Neural cell (in vitro differentiated cells): ENCODE measurements around the gene ABCA2. TPM values are rescaled to one million over a fixed set of nuclear protein-coding genes. Genes with fewer than 3 reads are reported as not detected.

Experiments used
- H2AFZ ChIP-seq: fragments of 200-600, 300-800 bp; sonication (generic), shearing (Covaris generic); 2 replicates; pipeline ENCODE4 v1.6.0; 2014; ENCODE audit warnings: low read depth, mild to moderate bottlenecking, antibody characterized with exemption, low read length, moderate library complexity
- H3F3A ChIP-seq: fragments of 200-600 bp; shearing (Covaris generic); 2 replicates; pipeline ENCODE4 v1.6.1; 2016; ENCODE audit warnings: mild to moderate bottlenecking, moderate library complexity, mixed read lengths, antibody characterized with exemption, low read length; ENCODE audit not compliant: insufficient read depth, poor library complexity, severe bottlenecking
- H3K27ac ChIP-seq: fragments of 200-600, 300-800 bp; sonication (generic), shearing (Covaris generic); 2 replicates; pipeline ENCODE4 v1.5.1; 2014; ENCODE audit warnings: mild to moderate bottlenecking, low read length, moderate library complexity
- H3K27me3 ChIP-seq: fragments of 300-800, 200-600 bp; sonication (generic), shearing (Covaris generic); 2 replicates; pipeline ENCODE4 v1.6.0; 2014; ENCODE audit warnings: mild to moderate bottlenecking, low read depth, low read length, moderate library complexity; ENCODE audit not compliant: insufficient read depth
- H3K36me3 ChIP-seq: fragments of 300-800, 200-600 bp; sonication (generic), shearing (Covaris generic); 2 replicates; pipeline ENCODE4 v1.5.1; 2014; ENCODE audit warnings: mild to moderate bottlenecking, antibody characterized with exemption, low read length, moderate library complexity; ENCODE audit not compliant: insufficient read depth
- H3K4me2 ChIP-seq: fragments of 300-800, 200-600 bp; sonication (generic), shearing (Covaris generic); 2 replicates; pipeline ENCODE4 v1.6.0; 2014; ENCODE audit warnings: mild to moderate bottlenecking, low read length
- H3K4me3 ChIP-seq: fragments of 300-800, 200-600 bp; sonication (generic), shearing (Covaris generic); 2 replicates; pipeline ENCODE4 v1.5.1; 2014; ENCODE audit warnings: mild to moderate bottlenecking, low read length, moderate library complexity
- H3K79me2 ChIP-seq: fragments of 200-600 bp; shearing (Covaris generic); replicated peaks from 2 replicates; pipeline ENCODE4 v1.6.0; 2014; ENCODE audit warnings: mild to moderate bottlenecking, low read length, moderate library complexity; ENCODE audit not compliant: insufficient read depth
- H3K9ac ChIP-seq: fragments of 300-800, 200-600 bp; sonication (generic), shearing (Covaris generic); 2 replicates; pipeline ENCODE4 v1.6.1; 2016; ENCODE audit warnings: mild to moderate bottlenecking, low read length, mixed read lengths
- H3K9me2 ChIP-seq: fragments of 200-600 bp; shearing (Covaris generic); 2 replicates; pipeline ENCODE4 v1.6.1; 2016; ENCODE audit warnings: mild to moderate bottlenecking, low read length, mixed read lengths; ENCODE audit not compliant: insufficient read depth
- H3K9me3 ChIP-seq: fragments of 200-600, 300-800 bp; sonication (generic), shearing (Covaris generic); 2 replicates; pipeline ENCODE4 v1.6.1; 2016; ENCODE audit warnings: mild to moderate bottlenecking, mixed run types, low read length, moderate library complexity, mixed read lengths
- H4K20me1 ChIP-seq: fragments of 200-600 bp; shearing (Covaris generic); 2 replicates; pipeline ENCODE4 v1.6.1; 2016; ENCODE audit warnings: mild to moderate bottlenecking, mixed run types; ENCODE audit not compliant: insufficient read depth
- EP300 ChIP-seq: fragments of 450-650 bp; conservative IDR thresholded peaks from 2 replicates; pipeline ENCODE4 v1.6.1; 2014; ENCODE audit warnings: antibody characterized with exemption, mild to moderate bottlenecking, moderate library complexity; ENCODE audit not compliant: poor library complexity, severe bottlenecking
- EZH2 ChIP-seq: fragments of 200-600, 300-800 bp; shearing (Covaris generic), sonication (generic); IDR thresholded peaks from 2 replicates; pipeline ENCODE4 v1.6.1; 2014; ENCODE audit warnings: antibody characterized with exemption, low read length, borderline replicate concordance, mild to moderate bottlenecking; ENCODE audit not compliant: insufficient read depth, poor library complexity, severe bottlenecking
- MXI1 ChIP-seq: fragments of 450-650 bp; conservative IDR thresholded peaks from 2 replicates; pipeline ENCODE4 v1.6.1; 2014; ENCODE audit warnings: antibody characterized with exemption, mild to moderate bottlenecking; ENCODE audit not compliant: poor library complexity, severe bottlenecking
- POLR2AphosphoS5 ChIP-seq: IDR thresholded peaks from 2 replicates; pipeline ENCODE4 v1.6.1; 2012
- RAD21 ChIP-seq: fragments of 450-650 bp; conservative IDR thresholded peaks from 2 replicates; pipeline ENCODE4 v1.6.1; 2014; ENCODE audit warnings: antibody characterized with exemption, mild to moderate bottlenecking, moderate library complexity
- SMC3 ChIP-seq: fragments of 450-650 bp; conservative IDR thresholded peaks from 2 replicates; pipeline ENCODE4 v1.6.1; 2014; ENCODE audit warnings: antibody characterized with exemption, mild to moderate bottlenecking, moderate library complexity; ENCODE audit not compliant: poor library complexity
- polyA plus RNA-seq: library from polyadenylated mRNA; depleted of rRNA; stranded (reverse); fragments of >200 nt; gene quantifications from 2 replicates; pipeline ENCODE4 v1.2.3, GENCODE V29; 2014
- TF ChIP-seq, protein P1 (sequence below): IDR thresholded peaks from 2 replicates; pipeline ENCODE4 v1.6.1; 2012; ENCODE audit warnings: borderline replicate concordance
- TF ChIP-seq, protein P2 (sequence below): fragments of 450-650 bp; IDR thresholded peaks from 2 replicates; pipeline ENCODE4 v1.5.1; 2014; ENCODE audit warnings: antibody characterized with exemption, mild to moderate bottlenecking, moderate library complexity; ENCODE audit not compliant: poor library complexity, severe bottlenecking

ABCA2 gene
- polyA plus RNA-seq, 1 donor from 2014 or later: 30.6 TPM

DNA sequence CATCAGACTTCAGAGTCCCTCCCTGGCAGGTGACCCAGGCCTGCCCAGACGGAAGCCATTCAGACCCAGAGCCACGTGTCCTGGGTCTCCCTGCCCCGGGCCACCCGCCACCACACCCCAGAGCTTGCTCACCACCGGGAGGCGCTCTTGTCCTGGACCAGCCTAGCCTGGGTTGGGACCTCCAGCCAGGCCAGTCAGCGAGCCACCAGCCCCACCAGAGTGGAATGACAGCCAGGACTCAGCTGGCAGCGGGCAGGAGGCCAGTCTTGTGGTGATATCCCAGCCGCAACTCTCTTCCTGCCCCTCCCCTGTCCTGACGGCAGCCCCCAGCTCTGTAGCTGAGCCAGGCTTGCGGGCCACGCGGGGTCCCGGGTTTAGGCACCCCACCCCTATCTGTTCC is 52.4 kb downstream of the ABCA2 start:
- Histone ChIP-seq H3K4me2 (no peak overlapping the region), H3K36me3 (no peaks in the 10 kb centered on the region), H3K9me2 (no peaks in the 10 kb centered on the region), H3K79me2 (no peaks in the 10 kb centered on the region), H4K20me1 (no peaks in the 10 kb centered on the region), H3K9ac (no peak overlapping the region), H3F3A (no peaks in the 10 kb centered on the region), H3K27ac (no peak overlapping the region), H3K9me3 (no peaks in the 10 kb centered on the region), H3K27me3 (peaks cover 11% of the 10 kb centered on the region), H3K4me3 (no peak overlapping the region), H2AFZ (no peak overlapping the region)
- TF ChIP-seq EZH2 (no peak), POLR2AphosphoS5 (no peak), RAD21 (no peak), SMC3 (no peak), EP300 (no peak)
- TF ChIP-seq, protein P1, sequence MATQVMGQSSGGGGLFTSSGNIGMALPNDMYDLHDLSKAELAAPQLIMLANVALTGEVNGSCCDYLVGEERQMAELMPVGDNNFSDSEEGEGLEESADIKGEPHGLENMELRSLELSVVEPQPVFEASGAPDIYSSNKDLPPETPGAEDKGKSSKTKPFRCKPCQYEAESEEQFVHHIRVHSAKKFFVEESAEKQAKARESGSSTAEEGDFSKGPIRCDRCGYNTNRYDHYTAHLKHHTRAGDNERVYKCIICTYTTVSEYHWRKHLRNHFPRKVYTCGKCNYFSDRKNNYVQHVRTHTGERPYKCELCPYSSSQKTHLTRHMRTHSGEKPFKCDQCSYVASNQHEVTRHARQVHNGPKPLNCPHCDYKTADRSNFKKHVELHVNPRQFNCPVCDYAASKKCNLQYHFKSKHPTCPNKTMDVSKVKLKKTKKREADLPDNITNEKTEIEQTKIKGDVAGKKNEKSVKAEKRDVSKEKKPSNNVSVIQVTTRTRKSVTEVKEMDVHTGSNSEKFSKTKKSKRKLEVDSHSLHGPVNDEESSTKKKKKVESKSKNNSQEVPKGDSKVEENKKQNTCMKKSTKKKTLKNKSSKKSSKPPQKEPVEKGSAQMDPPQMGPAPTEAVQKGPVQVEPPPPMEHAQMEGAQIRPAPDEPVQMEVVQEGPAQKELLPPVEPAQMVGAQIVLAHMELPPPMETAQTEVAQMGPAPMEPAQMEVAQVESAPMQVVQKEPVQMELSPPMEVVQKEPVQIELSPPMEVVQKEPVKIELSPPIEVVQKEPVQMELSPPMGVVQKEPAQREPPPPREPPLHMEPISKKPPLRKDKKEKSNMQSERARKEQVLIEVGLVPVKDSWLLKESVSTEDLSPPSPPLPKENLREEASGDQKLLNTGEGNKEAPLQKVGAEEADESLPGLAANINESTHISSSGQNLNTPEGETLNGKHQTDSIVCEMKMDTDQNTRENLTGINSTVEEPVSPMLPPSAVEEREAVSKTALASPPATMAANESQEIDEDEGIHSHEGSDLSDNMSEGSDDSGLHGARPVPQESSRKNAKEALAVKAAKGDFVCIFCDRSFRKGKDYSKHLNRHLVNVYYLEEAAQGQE: no peak

DNA sequence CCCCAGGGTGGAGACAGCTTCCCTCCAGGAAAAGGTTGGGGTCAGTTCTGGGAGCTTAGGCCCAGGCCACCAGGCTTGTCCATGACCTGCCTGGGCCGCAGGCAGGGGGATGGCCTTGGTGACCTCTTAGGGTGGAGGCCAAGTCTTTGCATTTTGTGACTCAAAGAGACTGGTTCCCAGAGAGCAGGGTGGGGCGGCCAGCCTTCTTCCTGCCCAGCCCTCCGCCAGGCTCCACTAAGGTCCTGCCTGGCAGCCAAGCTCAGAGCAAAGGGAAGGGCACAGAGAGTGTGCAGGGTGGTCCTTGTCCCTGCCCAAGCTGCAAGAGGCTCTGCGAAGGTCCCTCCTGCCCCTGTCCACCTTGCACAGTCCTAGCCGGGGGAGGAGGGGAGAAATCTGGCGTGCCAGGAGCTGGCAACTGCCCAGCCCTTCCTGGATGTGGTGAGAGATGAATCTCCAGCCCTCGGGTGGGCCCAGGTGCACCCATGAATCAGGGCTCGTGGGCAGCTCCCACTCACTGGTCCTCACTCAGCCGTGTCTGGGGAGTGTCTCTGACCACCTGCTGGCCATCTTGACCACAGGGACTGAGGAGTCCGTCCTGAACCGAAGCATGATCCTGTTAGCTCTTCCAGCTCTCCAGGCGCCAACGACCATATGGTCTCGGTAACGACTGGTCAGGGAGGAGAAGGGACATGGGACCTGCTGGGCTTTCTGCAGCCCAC is 53.1 kb downstream of the ABCA2 start:
- no peaks in the 10 kb centered on the region for H3K79me2 ChIP-seq
- no peak overlapping the region for H3K9ac ChIP-seq
- H3K27me3 ChIP-seq: peaks cover 11% of the 10 kb centered on the region
- no peak for TF ChIP-seq MXI1
- no peak overlapping the region for H3K4me3 ChIP-seq
- no peak overlapping the region for H2AFZ ChIP-seq
- H3K4me2 ChIP-seq: no peak overlapping the region
- H3K27ac ChIP-seq: no peak overlapping the region
- no peaks in the 10 kb centered on the region for H4K20me1 ChIP-seq
- H3K9me3 ChIP-seq: no peaks in the 10 kb centered on the region
- H3F3A ChIP-seq: no peaks in the 10 kb centered on the region
- H3K36me3 ChIP-seq: no peaks in the 10 kb centered on the region
- no peaks in the 10 kb centered on the region for H3K9me2 ChIP-seq

DNA sequence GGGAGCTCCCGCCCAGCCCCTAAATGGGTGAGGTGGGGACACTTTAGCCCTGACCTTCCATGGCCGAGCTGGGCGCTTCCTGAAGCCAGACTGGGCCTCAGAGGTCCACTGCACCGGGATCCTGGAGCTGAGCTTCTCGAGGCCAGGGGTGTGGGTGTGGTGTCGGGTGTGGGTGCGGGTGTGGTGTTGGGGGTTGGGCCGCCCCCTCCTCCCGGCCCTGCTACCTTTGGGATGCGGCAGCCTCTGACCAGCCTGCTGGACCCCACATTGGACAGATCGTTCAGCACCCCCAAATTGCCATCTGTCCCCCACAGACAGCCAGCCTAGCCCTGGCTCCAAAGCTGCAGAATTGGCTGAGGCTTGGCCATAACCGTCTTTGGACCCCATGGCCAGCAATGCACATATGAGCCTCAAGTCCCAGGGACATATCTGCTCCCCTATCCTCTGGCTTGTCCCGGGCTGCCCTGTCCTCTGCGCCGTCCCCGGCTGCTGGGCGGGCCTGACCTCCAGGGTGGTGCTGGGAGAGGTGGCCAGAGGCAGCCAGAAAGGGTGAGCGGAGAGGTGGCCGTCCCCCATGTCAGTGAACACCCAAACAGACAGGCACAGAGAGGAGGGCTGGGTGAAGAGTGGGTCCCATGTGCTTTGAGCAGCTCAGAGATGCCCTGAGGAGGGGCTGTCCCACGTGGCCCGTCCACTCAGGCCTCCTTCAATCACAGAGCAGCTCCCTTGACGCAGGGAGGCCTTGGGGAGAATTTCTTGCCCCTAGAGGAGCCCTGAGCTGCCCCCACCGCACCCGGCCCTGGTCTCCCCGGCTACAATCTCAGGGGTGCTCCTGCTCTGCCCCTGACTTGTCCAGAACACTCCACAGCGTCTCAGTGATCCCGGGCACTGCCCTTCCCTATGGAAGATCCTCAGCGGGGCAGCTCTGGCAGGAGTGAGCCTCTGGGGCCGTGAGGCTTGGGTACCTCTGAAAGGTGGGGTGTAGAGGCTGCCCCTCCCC is 54.1 kb downstream of the ABCA2 start:
- H3K4me3 ChIP-seq: no peak overlapping the region
- no peaks in the 10 kb centered on the region for H3K9me2 ChIP-seq
- peaks cover 11% of the 10 kb centered on the region for H3K27me3 ChIP-seq
- no peaks in the 10 kb centered on the region for H3K36me3 ChIP-seq
- H3K4me2 ChIP-seq: no peak overlapping the region
- no peak overlapping the region for H3K9ac ChIP-seq
- H2AFZ ChIP-seq: no peak overlapping the region
- TF ChIP-seq, protein P1: no peak
- no peak for TF ChIP-seq POLR2AphosphoS5
- TF ChIP-seq, protein P2, sequence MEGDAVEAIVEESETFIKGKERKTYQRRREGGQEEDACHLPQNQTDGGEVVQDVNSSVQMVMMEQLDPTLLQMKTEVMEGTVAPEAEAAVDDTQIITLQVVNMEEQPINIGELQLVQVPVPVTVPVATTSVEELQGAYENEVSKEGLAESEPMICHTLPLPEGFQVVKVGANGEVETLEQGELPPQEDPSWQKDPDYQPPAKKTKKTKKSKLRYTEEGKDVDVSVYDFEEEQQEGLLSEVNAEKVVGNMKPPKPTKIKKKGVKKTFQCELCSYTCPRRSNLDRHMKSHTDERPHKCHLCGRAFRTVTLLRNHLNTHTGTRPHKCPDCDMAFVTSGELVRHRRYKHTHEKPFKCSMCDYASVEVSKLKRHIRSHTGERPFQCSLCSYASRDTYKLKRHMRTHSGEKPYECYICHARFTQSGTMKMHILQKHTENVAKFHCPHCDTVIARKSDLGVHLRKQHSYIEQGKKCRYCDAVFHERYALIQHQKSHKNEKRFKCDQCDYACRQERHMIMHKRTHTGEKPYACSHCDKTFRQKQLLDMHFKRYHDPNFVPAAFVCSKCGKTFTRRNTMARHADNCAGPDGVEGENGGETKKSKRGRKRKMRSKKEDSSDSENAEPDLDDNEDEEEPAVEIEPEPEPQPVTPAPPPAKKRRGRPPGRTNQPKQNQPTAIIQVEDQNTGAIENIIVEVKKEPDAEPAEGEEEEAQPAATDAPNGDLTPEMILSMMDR: no peak
- no peak overlapping the region for H3K27ac ChIP-seq
- no peaks in the 10 kb centered on the region for H3K9me3 ChIP-seq
- no peaks in the 10 kb centered on the region for H4K20me1 ChIP-seq
- H3K79me2 ChIP-seq: no peaks in the 10 kb centered on the region
- H3F3A ChIP-seq: no peaks in the 10 kb centered on the region
